ENCODE measurements around the gene PIK3R1.
"Not testable (repeated sequence)": the region's sequence is repeated elsewhere in the genome, so short reads cannot be mapped to it uniquely, and the experiment has no call there.

PIK3R1 gene

DNA sequence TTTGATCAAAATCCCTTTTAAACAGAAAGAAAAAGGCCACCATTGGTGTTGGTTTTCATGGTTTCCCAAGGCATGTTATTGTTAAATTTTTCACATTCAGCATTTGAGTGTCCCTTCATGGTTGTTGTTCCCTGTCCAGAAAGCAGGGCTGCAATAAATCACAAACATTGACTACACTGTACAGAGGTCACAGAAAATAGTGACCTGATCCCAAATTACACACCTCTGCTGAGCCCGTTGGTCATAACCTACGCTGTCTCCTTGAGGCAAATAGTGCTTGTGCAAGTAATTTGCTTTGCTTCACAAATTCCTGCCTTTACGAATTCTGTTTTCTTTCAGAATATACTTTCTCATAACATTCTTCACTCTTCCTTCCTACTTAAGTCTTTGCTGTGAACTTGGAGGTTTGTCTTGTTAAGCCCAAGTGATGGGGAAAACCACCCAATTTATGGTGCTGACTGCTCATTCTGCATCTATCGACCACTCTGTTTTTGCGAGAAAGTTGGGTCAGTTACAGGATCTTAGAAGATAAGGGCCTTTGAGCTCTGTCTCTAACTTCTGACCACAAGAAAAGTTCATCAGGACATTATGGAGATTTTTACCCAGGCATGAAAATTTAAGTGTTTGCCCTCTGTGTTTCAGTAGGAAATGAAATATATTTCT is 16.0 kb downstream of the PIK3R1 start:
- TF ChIP-seq, protein P1, sequence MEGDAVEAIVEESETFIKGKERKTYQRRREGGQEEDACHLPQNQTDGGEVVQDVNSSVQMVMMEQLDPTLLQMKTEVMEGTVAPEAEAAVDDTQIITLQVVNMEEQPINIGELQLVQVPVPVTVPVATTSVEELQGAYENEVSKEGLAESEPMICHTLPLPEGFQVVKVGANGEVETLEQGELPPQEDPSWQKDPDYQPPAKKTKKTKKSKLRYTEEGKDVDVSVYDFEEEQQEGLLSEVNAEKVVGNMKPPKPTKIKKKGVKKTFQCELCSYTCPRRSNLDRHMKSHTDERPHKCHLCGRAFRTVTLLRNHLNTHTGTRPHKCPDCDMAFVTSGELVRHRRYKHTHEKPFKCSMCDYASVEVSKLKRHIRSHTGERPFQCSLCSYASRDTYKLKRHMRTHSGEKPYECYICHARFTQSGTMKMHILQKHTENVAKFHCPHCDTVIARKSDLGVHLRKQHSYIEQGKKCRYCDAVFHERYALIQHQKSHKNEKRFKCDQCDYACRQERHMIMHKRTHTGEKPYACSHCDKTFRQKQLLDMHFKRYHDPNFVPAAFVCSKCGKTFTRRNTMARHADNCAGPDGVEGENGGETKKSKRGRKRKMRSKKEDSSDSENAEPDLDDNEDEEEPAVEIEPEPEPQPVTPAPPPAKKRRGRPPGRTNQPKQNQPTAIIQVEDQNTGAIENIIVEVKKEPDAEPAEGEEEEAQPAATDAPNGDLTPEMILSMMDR (IDR thresholded peaks at IDR 0.05; ENCODE audit: insufficient read depth, low read depth, low read length, missing control alignments) = no peak
- H3K4me3 ChIP-seq (ENCODE audit: low read depth, low read length) = no peak overlapping the region
- no peak for DNase-seq (ENCODE audit: low read depth)

DNA sequence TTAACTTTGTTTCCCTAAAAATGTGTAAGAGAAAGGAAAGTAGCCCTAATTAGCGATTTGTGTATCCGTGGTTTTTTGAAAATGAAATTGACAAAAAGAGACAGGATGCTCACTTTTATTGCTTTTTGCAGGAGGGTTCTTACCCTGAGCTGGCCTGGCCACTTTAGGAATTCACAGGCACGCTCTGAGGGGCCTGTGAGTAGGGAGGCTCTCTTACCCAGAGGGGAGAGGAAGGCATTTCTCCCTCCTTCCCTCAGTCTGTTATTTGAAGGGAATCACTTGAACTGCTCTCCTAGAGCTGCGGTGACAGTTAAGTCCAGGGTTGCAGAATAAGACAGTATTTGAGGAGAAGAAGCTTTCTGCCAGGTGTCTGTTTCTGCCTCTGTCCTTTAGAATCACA is 16.7 kb downstream of the PIK3R1 start:
- TF ChIP-seq, protein P1 (IDR thresholded peaks at IDR 0.05; ENCODE audit: insufficient read depth, low read depth, low read length, missing control alignments) = no peak
- no peak overlapping the region for H3K4me3 ChIP-seq (ENCODE audit: low read depth, low read length)
- DNase-seq (ENCODE audit: low read depth) = no peak

DNA sequence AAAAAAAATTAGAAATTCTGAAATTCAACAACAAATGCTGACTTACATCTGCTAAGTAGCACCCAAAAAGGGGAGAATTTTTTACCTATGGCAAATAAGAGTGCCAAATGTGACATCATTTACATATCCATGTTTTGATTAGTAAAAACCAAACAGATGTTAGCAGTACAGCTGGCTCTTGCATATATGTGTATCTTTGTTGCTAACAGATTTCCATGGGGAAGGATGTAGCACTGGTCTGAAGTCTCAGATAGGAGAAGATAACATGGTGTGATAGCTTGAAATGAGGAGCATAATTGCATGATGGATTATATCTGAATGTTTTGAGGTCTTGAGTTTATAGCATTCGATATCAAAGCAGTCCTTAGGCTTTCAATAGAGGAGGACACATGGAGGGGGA is 17.5 kb downstream of the PIK3R1 start:
- no peak for DNase-seq (ENCODE audit: low read depth)
- TF ChIP-seq, protein P1 (IDR thresholded peaks at IDR 0.05; ENCODE audit: insufficient read depth, low read depth, low read length, missing control alignments) = no peak
- H3K4me3 ChIP-seq (ENCODE audit: low read depth, low read length) = no peak overlapping the region

DNA sequence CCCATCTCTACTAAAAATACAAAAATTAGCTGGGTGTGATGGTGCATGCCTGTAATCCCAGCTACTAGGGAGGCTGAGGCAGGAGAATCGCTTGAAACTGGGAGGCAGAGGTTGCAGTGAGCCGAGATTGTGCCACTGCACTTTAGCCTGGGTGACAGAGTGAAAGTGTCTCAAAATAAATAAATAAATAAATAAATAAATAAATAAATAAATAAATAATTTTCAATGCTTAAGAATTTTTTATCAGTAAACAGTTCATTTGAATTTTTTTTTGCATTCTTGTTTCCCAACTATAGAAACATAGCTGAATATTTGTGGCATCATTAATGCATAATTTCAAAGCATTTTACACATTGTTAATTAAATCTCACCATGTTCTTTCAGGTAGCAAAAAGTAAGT is 19.7 kb downstream of the PIK3R1 start:
- not testable (repeated sequence) for H3K4me3 ChIP-seq (ENCODE audit: low read depth, low read length); DNase-seq (ENCODE audit: low read depth)

DNA sequence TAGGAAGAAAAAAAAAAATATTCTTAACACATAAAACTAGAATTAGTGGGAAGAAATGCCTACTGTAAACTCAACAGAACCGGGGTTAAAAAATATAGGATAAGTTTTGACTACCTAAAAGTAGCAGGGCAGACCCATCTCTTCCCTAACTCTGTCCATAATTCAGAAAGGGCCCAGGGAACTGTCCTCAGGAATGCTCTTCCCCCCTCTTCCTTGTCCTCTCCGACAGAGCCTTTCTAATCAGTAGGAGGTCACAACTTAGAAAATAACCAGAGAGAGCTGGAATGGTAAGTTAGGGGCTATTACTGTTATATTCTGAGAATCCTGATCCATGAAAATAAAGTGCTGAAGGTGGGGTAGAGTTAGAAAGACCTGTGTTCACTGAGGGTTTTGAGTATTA is 22.2 kb downstream of the PIK3R1 start:
- DNase-seq (ENCODE audit: low read depth) = no peak
- TF ChIP-seq, protein P1 (IDR thresholded peaks at IDR 0.05; ENCODE audit: insufficient read depth, low read depth, low read length, missing control alignments) = no peak
- no peak overlapping the region for H3K4me3 ChIP-seq (ENCODE audit: low read depth, low read length)

DNA sequence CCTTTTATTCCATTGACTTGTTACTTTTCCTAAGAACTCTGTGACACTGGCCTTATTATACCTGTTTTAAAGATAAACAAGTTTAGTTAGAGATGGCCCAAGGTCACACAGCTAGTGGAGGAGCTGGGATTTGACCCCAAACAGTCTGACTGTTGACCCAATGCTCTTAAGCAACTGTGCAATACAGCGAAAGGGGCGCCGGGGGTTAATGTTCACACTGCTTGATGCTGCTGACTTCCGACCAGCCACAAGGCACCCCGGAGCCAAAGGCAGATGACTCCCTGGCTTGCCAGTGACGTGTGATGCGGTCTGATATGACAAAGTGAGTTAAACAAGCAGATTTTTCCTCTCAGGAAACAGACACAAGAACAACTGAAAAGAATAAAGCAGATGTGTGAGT is 23.9 kb downstream of the PIK3R1 start:
- TF ChIP-seq, protein P1 (IDR thresholded peaks at IDR 0.05; ENCODE audit: insufficient read depth, low read depth, low read length, missing control alignments) = no peak
- DNase-seq (ENCODE audit: low read depth) = peak; percentile 69
- no peak overlapping the region for H3K4me3 ChIP-seq (ENCODE audit: low read depth, low read length)

DNA sequence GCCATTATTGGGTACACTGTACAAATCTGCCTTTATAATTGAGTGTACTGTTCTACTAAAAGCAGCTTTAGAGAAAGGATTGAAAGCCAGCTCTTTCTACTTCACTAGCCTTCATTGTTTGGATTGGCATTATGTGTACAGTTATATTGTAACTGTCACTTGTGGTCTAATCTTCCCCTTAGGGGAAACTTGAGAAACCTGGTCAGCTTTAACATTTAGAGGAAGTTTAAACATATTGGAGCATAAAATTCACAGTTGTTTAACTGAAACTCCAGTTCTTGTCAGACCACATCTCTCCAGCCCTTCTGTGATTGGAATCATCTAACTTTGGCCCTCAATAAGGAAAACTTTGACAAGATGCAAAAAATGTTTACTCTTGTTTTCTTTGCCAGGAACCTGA is 24.6 kb downstream of the PIK3R1 start:
- peak; percentile 33 for DNase-seq (ENCODE audit: low read depth)
- H3K4me3 ChIP-seq (ENCODE audit: low read depth, low read length) = no peak overlapping the region
- TF ChIP-seq, protein P1 (IDR thresholded peaks at IDR 0.05; ENCODE audit: insufficient read depth, low read depth, low read length, missing control alignments) = no peak
